DMS153 treated with DMSO at 0.1 percent for 48 hours (cell line): ENCODE data around the gene AQP6.

Experiments
- DNase-seq: peaks from one replicate; lab custom pipeline; 2025; ENCODE audit not compliant: unreplicated experiment; lab: John Stamatoyannopoulos, UW

Gene AQP6

DNA sequence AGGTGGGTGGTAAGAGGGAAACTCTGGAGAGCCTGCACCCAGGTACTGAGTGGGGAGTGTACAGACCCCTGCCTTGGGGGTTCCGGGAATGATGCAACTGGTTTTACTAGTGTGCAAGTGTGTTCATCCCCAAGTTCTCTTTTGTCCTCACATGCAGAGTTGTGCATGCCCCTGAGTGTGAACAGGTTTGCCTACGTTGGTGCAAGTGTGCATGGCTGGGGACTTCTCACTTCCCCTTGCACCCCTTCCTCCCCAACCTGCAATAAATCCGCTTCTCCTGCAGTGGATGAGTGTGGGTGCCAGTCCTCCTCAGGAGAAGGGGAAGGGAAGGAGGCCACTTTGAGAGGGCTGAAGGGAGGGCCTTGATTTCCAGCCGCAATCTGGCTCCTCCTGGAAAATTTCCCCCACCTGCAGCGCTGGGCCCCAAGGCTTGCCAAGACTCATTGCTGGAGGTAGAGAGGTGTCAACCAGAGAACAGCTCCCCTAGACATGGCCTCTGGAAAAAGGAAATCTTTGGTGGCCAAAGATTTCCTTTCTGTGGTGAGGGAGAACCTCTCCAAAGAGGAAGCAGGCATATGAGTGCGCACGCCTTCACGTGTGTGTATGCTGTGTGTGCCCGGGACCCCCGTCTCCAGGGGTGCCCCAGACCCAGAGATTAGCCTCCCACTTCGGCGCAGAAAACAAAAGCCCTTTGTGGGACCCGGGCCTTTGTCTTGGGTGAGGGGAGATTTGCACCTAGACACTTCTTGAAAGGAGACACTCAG lies 16.7 kb upstream of the AQP6 start:
- DNase-seq = no peak

DNA sequence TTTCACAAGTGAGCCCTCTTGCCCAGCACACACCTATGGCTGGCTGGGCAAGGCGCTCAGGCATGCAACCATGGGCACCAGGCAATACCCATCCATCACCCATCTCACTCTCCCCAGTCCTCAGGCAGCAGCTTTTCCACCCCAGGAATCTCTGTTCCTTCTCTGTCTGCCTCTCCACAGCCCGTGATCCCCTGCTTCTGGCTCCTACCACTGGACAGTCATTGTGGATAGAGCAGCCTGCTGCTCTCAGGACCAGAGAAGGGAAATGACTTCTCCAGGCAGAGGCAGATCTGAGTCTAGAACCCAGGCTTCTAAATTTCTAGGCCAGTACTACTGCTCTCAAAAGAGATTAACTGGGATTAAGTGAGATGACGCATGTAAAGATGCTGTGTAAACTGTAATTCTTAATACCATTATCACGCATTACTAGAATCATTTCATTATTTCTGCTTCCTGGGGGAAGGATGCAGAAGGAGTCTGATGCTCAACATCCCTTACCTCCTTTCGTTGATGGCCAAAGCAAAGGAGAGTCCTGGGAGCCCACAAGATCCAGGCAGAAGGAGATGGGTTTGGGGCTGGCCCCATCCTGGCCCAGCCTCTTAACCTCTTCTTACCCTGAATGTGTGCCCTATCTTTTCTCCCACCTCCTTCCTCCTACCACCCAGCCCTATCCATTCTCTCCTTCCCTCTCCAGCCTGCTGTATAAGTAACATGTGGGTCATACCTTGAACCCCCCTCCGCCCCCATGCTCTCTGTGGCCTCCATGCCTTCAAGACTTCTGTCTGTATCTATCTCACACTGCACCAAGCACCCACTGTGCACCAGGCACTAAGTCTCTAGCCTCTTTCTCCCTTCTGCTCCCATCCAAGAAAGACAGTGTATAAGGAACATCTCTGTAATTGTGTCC lies 15.8 kb upstream of the AQP6 start:
- DNase-seq = no peak

DNA sequence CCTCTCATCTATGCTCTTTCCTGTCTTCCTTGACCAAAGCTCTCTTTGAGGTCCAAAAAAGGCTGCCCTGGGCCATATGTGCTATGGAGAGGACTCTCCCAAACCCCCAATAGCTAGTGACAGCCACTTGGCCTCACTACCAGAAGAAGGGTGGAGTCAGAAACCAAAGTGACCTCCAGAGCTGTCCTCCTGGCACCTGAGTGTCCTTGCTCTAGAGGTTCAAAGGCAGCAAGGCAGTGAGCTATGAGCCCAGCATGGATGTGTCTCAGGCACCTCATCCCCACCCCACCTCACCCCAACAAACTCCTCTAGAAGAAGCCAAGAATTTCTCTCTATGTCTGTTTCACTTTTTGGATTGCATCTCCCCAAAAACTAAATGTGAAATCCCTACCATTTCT lies 15.2 kb upstream of the AQP6 start:
- DNase-seq = no peak

DNA sequence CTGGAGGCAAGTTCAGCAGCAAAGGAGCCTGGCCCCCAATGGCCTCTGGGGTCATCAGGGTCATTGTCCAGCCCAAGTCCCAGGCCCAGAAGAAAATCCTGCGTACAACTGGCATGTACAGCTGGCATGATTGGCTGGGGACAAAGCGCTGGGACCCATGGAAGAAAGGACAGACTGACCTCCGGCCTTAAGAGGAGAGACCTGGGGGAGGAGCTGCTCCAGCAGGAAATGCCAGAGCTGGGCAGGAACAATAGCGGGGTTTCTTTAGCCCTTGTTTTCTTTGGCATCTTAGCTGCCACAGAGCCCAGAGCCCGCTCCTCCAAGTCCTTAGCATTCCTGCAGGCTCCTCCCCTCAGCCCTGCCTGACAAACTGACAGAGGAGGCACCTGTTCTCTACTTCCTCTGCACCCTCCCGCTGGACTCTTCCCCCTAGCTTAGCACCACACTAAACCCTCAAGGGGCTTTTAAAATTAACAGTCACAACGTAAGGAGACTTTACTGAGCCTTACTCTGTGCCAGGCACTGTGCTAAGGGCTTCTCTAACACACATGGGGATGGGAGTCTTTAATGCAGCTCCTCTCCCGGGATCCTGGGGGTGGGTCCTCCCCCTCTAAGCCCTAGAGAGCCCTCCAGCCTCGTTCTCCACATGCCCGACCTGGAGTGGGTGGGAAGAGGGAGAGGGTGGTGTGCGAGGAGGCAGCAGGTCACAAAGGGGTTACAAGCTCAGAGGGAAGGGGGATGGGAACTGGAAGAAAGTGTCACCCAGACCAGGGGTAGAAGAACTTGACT lies 12.9 kb upstream of the AQP6 start:
- DNase-seq = no peak

DNA sequence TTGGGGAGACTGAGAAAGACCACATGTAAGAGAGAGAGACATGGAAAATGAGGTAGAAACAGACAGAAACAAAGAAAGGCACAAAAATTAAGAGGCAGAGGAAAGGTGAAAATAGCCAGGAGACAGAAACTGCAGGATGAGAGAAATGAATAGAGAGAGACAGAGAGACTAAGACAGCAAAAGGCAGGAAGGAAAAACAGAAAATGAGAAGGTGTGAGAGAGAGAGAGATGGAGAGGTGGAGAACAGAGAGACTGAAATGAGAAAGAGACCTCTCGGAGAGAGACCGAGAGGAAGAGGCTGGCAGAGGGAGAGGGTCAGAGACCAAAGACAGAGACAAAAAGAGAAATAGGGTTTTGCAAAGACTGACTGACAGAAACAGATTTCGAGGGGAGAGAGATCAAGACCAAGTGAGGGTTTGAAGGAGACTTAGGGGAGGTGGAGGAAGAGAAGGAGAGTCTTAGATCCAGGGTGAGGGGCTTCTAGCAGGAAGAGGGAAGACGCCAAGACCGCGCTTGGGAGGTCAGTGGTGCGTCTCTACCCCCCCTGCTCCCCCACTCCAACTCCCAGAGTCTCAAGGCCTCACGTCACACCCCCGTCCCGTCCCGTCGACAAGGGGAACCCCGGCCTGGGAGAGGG lies 12.2 kb upstream of the AQP6 start:
- no peak for DNase-seq

DNA sequence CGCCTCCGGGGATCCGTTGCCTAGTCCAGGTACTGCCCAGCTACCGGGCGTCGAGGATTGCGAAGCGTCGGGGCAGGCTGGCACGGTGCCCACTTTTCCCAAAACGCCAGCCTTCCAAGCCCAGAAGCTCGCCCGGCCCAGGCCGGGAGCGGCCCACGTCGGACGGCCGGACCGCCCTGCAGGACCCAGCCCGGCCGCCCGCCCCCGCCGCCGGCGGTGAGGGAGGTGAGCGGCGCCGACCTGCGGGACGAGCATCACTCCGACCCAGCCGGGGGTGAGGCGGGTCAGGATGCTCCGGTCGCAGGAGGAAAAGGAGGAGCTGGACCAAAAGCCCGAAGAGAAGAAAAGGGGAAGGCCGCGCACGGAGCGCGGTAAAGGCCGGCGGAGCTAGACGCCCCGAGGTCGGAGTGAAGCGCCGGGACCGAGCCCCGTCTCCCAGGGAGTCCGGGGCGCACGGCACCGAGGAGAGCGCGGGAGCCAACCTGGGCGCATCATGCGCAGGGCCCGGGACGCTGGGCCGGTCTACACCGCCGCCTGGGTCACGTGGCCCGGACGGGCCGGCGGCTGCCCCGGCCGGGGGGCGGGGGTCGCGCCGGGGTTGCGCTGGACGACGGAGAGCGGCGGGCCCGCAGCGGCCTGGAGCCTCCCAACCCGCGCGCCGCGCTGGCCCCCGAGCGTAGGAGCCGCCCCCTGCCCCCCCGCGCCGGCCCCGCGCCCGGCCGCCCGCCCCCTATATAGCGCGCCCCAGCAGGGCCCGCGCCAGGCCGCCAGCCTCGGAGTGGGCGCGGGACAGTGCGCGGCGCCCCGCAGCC lies 11.4 kb upstream of the AQP6 start, which contains the start of gene AQP5:
TSS of gene AQP5 (plus strand) at position 762 of the 812 bp plus-strand sequence. CDS start 146 bp downstream, outside the sequence.
- no peak for DNase-seq

DNA sequence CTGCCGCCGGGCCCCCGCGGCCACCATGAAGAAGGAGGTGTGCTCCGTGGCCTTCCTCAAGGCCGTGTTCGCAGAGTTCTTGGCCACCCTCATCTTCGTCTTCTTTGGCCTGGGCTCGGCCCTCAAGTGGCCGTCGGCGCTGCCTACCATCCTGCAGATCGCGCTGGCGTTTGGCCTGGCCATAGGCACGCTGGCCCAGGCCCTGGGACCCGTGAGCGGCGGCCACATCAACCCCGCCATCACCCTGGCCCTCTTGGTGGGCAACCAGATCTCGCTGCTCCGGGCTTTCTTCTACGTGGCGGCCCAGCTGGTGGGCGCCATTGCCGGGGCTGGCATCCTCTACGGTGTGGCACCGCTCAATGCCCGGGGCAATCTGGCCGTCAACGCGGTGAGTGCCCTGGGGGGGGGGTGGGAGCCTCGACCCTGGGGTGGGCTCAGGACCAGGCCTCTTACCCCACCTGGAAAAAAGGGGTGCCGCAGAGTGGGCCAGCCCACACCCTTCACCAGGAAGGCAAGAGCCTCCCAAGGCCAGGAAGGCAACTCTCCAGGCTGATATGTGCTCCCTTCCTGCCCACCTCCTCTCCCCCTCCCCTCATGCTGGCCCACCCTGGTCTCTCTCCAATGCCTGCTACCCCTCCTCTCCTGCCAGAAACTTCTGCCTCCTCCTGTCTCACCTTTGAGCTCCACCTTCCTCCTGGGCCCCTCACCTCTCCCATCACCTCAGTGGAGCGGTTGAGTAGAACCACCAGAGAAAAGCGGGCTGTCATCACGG lies 10.6 kb upstream of the AQP6 start:
- no peak for DNase-seq

DNA sequence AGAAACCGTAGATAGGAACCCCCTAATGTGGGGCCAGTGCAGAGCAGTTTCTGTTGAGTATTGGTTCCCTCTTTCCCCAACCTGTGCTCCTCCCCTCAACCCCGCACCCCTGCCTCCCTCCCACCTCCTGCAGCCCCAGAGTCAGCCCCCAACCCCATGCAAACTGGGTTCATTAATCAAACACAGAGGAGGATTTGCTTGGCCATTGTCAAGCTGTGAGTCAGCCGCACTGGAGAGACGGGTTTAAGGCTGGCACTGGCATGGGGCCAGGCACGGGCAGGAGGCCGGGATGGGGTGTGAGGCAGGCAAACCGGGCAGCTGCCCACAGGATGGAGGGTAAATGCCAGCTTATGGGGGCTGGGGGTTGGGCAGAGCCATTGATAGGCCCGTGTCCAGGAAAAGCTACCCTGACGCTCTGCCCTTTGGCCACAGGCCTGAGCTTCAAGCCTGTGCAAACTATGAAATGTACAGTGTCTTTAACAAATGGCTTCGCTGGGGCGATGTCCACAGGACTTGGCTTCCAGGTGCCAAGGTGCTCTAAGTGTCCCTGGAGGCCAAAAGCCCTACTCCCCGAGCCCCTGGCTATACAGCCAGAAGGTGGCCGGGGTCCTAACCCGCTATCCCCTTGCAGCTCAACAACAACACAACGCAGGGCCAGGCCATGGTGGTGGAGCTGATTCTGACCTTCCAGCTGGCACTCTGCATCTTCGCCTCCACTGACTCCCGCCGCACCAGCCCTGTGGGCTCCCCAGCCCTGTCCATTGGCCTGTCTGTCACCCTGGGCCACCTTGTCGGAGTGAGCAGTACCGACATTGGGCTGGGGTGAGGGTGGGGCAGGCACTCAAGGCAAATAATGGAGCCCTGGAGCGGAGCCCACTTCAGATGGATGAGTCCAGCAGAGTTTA lies 9.6 kb upstream of the AQP6 start:
- DNase-seq = peak; percentile 55

DNA sequence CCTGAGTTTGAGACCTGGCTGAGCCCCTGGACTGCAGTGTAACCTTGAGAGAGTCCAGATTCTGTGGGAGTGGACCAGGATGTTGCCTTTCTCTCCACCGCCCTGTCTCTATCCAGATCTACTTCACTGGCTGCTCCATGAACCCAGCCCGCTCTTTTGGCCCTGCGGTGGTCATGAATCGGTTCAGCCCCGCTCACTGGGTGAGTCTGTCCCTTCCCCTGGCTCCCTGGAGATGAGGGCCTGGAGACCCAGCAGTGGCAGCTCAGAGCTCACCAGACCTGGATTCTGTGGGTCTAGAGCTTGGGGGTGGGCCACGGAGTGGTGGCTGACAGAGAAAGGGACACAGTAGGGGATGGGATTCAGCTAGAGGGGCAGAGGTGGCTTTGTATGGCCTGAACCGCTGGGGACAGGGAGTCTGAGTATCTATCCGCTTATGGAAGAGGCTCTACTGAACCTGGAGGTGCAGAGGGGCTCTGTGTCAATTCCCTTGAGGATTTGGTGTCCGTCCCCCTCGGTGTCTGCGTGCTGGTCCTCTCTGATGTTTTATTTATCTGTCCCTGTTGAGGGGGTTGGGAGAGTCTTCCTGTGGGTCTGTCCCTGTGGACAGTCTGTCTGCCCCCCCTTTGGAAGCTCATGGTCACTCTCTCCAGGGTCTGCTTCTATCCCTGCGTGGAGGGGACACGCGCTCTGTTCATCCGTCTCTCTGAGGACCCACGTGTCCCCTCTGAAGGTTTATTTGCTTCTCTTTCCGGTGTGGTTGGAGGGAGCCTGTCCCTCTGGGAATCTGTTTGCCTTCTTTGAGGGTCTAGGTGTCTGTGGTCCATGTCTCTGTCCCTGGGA lies 8.6 kb upstream of the AQP6 start:
- DNase-seq = no peak

DNA sequence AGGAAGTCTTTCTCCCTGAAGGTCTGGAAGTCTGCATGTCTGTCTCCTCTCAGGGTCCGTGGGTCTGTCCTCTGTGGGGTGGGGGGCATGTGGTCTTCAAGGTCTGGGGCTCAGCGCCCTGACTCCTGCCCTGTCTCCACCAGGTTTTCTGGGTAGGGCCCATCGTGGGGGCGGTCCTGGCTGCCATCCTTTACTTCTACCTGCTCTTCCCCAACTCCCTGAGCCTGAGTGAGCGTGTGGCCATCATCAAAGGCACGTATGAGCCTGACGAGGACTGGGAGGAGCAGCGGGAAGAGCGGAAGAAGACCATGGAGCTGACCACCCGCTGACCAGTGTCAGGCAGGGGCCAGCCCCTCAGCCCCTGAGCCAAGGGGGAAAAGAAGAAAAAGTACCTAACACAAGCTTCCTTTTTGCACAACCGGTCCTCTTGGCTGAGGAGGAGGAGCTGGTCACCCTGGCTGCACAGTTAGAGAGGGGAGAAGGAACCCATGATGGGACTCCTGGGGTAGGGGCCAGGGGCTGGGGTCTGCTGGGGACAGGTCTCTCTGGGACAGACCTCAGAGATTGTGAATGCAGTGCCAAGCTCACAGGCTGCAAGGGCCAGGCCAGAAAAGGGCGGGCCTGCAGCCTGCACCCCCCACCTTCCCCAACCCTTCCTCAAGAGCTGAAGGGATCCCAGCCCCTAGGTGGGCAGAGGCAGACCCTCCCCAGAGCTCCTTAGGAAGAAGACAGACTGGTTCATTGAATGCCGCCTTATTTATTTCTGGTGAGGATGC lies 7.7 kb upstream of the AQP6 start:
- DNase-seq = no peak

DNA sequence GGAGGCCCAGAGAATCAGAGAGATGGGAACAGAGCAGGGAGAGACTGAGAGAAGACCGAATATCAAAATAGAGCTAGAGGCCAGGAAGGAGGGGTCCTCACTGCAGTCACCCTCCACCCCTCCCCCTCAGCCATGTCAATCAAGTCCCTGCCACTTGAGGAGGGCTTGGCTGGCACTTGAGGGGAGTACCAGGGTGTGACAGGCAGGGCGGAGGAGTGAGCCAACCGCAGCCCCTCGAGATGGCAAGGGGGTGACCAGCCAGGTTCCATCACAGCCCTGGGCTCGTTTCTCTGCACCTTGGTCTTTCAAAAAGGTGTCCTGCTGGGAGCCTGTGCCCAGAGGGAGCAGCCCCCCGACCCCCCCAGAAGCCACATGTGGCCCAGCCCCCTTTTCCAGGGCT lies 6.9 kb upstream of the AQP6 start:
- DNase-seq = no peak

DNA sequence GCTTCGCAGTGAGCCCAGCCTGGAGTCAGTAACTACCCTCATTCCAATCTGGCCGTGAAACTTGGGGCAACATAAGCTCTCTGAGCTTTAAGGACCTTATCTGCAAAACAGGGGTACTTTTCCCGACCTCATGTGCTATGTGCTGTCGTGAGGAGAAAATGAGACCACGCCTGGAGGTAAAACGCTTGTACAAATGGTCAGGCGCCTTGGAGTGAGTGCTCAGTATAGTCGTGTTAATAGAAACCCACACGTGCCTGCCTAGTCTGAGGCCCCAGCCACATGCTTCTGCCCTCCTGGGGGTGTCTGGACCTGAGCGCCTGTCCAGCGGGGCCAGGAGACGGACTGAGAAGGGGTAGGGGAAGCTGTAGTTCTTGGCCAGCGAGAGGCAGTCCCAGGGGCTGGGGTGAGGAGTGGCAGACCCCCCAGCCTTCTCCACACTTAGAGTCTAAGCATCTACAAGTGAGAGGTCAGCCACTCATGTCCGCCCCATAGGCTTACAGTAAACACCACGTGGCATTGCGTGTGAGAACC lies 6.2 kb upstream of the AQP6 start:
- DNase-seq = no peak

DNA sequence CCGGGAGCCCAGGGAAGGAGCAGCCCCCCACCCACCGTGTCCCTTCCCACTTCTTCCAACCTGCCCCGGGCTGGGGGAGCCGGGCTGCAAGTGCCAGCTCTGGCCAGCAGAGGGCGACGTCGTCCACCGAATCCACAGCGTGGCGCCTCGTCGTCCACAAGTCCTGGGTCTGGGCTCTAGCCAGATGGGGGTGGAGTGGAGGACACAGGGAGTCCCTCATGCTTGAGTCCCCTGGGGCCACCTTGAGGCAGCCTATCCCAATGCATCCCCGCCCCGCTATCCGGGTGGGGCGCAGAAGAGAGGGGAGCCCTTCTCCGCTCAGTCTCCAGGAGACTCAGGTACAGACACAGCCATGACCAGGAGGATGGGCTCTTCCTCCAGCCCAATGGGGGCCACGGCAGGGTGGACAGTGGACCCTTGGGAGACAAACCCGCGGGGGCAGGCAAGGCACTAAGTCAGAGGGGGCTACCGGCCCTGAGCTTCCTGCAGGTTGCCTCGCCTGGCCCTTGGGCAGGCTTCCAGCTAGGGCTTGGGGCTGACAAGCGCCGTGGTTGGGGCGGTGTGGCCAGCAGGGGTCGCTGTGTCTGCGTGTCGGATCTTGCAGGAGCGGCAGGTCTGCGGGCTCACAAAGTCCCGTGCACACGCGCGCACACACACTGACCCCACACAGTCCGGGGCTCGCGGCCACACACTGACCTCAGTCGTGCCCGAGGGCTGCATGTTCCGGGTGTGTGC lies 5.5 kb upstream of the AQP6 start:
- DNase-seq = peak; percentile 53

DNA sequence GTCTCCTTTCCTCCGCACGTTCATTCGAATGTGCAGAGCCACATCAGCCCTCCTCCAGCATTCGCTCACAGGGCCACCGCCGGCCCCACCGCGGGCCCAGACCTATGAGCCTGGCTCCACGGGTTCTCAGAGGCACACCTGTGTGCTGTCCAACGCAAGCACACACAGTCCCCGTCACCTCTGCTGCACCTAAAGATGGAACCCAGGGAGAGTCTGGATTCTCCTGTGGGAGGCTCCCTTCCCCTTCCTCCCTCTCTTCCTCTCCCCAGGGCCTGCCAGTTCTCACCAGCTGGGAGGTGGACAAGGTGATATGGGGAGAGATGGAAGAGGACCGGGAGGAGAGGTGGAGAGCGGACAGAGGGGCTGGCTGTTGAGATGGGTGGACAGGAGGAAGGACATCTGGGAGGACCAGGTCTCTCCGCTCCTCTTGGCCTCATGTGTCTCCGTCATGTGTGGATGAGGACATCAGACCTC lies 4.9 kb upstream of the AQP6 start:
- DNase-seq = no peak

DNA sequence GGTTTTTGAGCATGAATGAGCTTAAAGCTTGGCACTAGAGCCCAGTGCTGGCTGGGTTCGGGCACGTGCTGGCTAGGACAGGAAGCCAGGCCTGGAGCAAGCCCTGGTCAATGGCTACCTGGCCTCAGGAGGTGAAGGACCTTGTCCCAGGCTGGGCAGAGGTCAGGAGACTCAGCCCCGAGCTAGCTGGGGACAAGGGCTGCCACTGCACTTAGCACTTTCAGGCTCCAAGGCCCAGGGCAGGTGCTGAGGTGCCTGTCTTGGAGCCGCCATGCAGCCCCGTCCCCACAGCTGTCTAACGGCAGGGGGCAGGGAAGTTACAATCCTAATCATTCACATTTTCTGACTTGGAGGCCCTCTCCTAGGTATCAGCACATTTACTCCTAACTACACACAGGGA lies 4.3 kb upstream of the AQP6 start:
- DNase-seq = no peak

DNA sequence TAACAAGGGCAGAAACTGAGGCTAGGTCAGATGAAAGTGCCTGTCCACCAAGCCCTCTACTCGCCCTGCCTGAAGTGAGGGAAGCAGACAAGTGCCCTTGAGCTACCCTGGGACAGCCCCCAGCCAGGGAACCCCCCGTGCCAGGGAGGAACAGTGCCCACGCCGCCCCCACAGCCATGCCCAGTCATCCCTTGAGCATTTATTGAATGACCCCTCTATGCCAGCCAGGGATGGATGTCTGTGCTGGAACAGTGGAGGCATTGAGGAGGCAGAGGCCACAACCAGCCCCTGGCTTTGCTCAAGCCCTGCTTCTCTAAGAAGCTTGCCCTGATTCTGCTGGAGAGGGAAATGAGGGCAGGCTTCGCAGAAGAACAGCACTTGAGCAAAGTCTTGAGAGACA lies 3.7 kb upstream of the AQP6 start:
- no peak for DNase-seq
